Measurements from ENCODE around the gene ASXL1. TPM values are rescaled to one million over a fixed set of nuclear protein-coding genes. Genes with fewer than 3 reads are reported as not detected.
"Not testable (repeated sequence)": the region's sequence is repeated elsewhere in the genome, so short reads cannot be mapped to it uniquely, and the experiment has no call there.

ASXL1 gene
- total and polyA plus RNA-seq, 8 donors = 9.0 to 185 (median 61.7) TPM

- DNase-seq = no peak
- H3K36me3 ChIP-seq = peaks cover 0 to 21% (median 11%) of the 10 kb centered on the region in 4 donors
These were observed 24.2 kb downstream of the ASXL1 start for GRCh38 chr20:32382102-32382950.

GRCh38 chr20:32383441-32383840 lies 25.3 kb downstream of the ASXL1 start:
- peaks cover 9 to 48% (median 29%) of the 10 kb centered on the region in 4 donors for H3K4me1 ChIP-seq
- H3K27me3 ChIP-seq; intact Hi-C loops (cut with DNase I; ENCODE audit: low total_unique reads); H3K27ac ChIP-seq; H3K4me3 ChIP-seq; H3K9me3 ChIP-seq; DNase-seq: not testable (repeated sequence)
- peaks cover 0 to 15% (median 7%) of the 10 kb centered on the region in 4 donors for H3K36me3 ChIP-seq
- 94 to 97% (median 95%) methylated on average over 9 of the region's 9 CpGs for WGBS, 5 donors

More at GRCh38 chr20:32382102-32382950, 24.2 kb downstream of the ASXL1 start:
- 53 to 68% (median 62%) methylated on average over 11 of the region's 11 CpGs for WGBS, 5 donors
- H3K4me1 ChIP-seq = peaks cover 9 to 38% (median 26%) of the 10 kb centered on the region in 4 donors
- intact Hi-C loops (cut with DNase I; ENCODE audit: low total_unique reads) = no loop called here
- TF ChIP-seq CTCF (IDR thresholded peaks at IDR 0.05) (no peak), EP300 (IDR thresholded peaks at IDR 0.05) (no peak), POLR2A (IDR thresholded peaks at IDR 0.05) (no peak), POLR2AphosphoS5 (IDR thresholded peaks at IDR 0.05) (no peak)
- no peaks in the 10 kb centered on the region for H3K9me3 ChIP-seq
- no peak overlapping the region for H3K4me3 ChIP-seq
- no peaks in the 10 kb centered on the region for H3K27me3 ChIP-seq
- no peak overlapping the region for H3K27ac ChIP-seq

GRCh38 chr20:32385541-32385940 lies 27.4 kb downstream of the ASXL1 start:
- TF ChIP-seq POLR2A (IDR thresholded peaks at IDR 0.05) (no peak), POLR2AphosphoS5 (IDR thresholded peaks at IDR 0.05) (no peak), CTCF (IDR thresholded peaks at IDR 0.05) (no peak), EP300 (IDR thresholded peaks at IDR 0.05) (no peak)
- peak overlapping the region in 1 of 4 donors; percentile 12 for H3K4me3 ChIP-seq
- peak overlapping the region in 2 of 5 donors; percentile 43 to 57 for H3K27ac ChIP-seq
- peaks cover 9 to 69% (median 37%) of the 10 kb centered on the region in 4 donors for H3K4me1 ChIP-seq
- H3K27me3 ChIP-seq = no peaks in the 10 kb centered on the region
- 39 to 74% (median 68%) methylated on average over 3 of the region's 3 CpGs for WGBS, 5 donors
- intact Hi-C loops (cut with DNase I; ENCODE audit: low total_unique reads) = no loop called here
- DNase-seq = no peak
- H3K36me3 ChIP-seq = peaks cover 0 to 10% (median 4%) of the 10 kb centered on the region in 4 donors
- H3K9me3 ChIP-seq = no peaks in the 10 kb centered on the region

- 21 to 80% (median 67%) methylated on average over 1 of the region's 1 CpG for WGBS, 5 donors
- H3K36me3 ChIP-seq = peaks cover 0 to 11% (median 4%) of the 10 kb centered on the region in 4 donors
- no peaks in the 10 kb centered on the region for H3K27me3 ChIP-seq
- H3K4me1 ChIP-seq = peaks cover 9 to 75% (median 39%) of the 10 kb centered on the region in 4 donors
- intact Hi-C loops (cut with DNase I; ENCODE audit: low total_unique reads) = no loop called here
- no peak overlapping the region for H3K4me3 ChIP-seq
- TF ChIP-seq CTCF (IDR thresholded peaks at IDR 0.05) (no peak), POLR2AphosphoS5 (IDR thresholded peaks at IDR 0.05) (no peak), EP300 (IDR thresholded peaks at IDR 0.05) (no peak), POLR2A (IDR thresholded peaks at IDR 0.05) (no peak)
- H3K27ac ChIP-seq = peak overlapping the region in 2 of 5 donors; percentile 43 to 57
- no peak for DNase-seq
- H3K9me3 ChIP-seq = no peaks in the 10 kb centered on the region
These were observed 28.0 kb downstream of the ASXL1 start for GRCh38 chr20:32386091-32386490.

Data from stomach (tissue), 9 donors.